C4-2B (cell line): ENCODE results near the gene BTRC.

Experiments used
- ZFX ChIP-seq: fragments of 450-650 bp; IDR thresholded peaks from 2 replicates; pipeline ENCODE4 v1.6.1; 2017
- TF ChIP-seq, protein P1 (sequence below): fragments of 450-650 bp; conservative IDR thresholded peaks from 2 replicates; pipeline ENCODE4 v1.5.1; 2017; ENCODE audit warnings: mild to moderate bottlenecking

DNA sequence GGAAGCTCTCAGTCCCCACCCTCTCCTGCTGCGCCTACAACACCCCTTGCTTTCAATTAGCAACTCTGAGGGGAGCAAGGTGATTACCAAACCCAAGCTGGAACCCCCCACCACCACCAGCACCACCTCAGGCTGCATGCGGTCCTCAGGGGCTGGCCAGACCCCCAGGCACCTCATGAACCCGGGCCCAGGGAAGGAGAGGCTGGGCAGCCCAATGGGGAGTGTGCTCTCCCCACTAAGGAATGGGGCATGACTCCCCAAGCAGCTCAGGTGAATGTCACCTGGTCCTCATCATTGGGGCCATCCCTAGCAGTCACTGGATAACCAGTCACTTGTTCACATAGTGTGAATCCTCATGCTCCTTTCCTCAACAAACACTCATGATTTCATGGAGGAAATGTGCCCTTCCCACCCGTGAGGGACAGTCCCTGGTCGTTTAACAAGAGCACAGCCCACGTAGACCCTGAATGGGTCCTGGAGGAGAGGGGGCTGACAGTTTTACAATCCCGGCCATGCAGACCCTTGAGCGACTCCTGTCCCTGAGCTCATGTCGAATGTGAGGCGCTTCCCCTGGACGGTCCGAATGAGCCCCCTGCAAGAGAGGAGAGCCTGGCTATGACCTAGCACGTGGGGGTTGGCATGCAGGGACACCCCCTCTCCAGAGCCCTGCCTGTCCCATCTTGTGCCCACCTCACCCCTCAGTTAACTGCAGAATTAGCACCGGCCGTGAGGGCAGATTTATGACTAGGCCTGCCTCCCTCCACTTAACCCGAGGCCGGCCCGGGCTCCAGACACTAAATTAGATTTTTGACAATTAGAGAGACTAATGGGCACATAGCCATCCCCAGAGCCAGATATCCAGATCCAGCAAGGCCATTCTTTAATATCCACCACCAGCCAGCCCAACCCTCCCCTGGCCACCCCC lies 205.0 kb downstream of the BTRC start:
- TF ChIP-seq, protein P1, sequence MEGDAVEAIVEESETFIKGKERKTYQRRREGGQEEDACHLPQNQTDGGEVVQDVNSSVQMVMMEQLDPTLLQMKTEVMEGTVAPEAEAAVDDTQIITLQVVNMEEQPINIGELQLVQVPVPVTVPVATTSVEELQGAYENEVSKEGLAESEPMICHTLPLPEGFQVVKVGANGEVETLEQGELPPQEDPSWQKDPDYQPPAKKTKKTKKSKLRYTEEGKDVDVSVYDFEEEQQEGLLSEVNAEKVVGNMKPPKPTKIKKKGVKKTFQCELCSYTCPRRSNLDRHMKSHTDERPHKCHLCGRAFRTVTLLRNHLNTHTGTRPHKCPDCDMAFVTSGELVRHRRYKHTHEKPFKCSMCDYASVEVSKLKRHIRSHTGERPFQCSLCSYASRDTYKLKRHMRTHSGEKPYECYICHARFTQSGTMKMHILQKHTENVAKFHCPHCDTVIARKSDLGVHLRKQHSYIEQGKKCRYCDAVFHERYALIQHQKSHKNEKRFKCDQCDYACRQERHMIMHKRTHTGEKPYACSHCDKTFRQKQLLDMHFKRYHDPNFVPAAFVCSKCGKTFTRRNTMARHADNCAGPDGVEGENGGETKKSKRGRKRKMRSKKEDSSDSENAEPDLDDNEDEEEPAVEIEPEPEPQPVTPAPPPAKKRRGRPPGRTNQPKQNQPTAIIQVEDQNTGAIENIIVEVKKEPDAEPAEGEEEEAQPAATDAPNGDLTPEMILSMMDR, result no peak
- TF ChIP-seq ZFX, result no peak
